ENCODE data around the gene RGS3.

Gene RGS3

GRCh38 chr9:113587471-113588031, 124.0 kb downstream of the RGS3 start:
- no peak for DNase-seq (ENCODE audit: low spot score)

GRCh38 chr9:113588242-113588810, 124.8 kb downstream of the RGS3 start:
- DNase-seq (ENCODE audit: low spot score) = no peak

- DNase-seq (ENCODE audit: low spot score) = no peak
Measured at GRCh38 chr9:113588936-113589335, 125.4 kb downstream of the RGS3 start.

GRCh38 chr9:113589407-113589806, 125.9 kb downstream of the RGS3 start:
- no peak for DNase-seq (ENCODE audit: low spot score)

- no peak for DNase-seq (ENCODE audit: low spot score)
Measured at GRCh38 chr9:113589890-113590289, 126.4 kb downstream of the RGS3 start.

- no peak for DNase-seq (ENCODE audit: low spot score)
Measured at GRCh38 chr9:113590389-113590788, 126.9 kb downstream of the RGS3 start.

GRCh38 chr9:113590991-113591898, 127.7 kb downstream of the RGS3 start:
- DNase-seq (ENCODE audit: low spot score) = peak; percentile 83

GRCh38 chr9:113591899-113592625, 128.5 kb downstream of the RGS3 start:
- DNase-seq (ENCODE audit: low spot score) = no peak

- no peak for DNase-seq (ENCODE audit: low spot score)
Measured at GRCh38 chr9:113592876-113593575, 129.5 kb downstream of the RGS3 start.

- peak; percentile 93 for DNase-seq (ENCODE audit: low spot score)
Measured at GRCh38 chr9:113593682-113594281, 130.3 kb downstream of the RGS3 start.

- no peak for DNase-seq (ENCODE audit: low spot score)
Measured at GRCh38 chr9:113594484-113595299, 131.2 kb downstream of the RGS3 start.

- DNase-seq (ENCODE audit: low spot score) = no peak
Measured at GRCh38 chr9:113596616-113597320, 133.2 kb downstream of the RGS3 start.

- DNase-seq (ENCODE audit: low spot score) = no peak
Measured at GRCh38 chr9:113597390-113598241, 134.1 kb downstream of the RGS3 start.

GRCh38 chr9:113598451-113598850, 134.9 kb downstream of the RGS3 start:
- no peak for DNase-seq (ENCODE audit: low spot score)

GRCh38 chr9:113598883-113599282, 135.4 kb downstream of the RGS3 start:
- no peak for DNase-seq (ENCODE audit: low spot score)

GRCh38 chr9:113599646-113600022, 136.1 kb downstream of the RGS3 start:
- no peak for DNase-seq (ENCODE audit: low spot score)

GRCh38 chr9:113600023-113600823, 136.7 kb downstream of the RGS3 start:
- no peak for DNase-seq (ENCODE audit: low spot score)
